NCI-H146 (cell line): ENCODE data around the gene CRYBB2.
"Not testable (repeated sequence)": the region's sequence is repeated elsewhere in the genome, so short reads cannot be mapped to it uniquely, and the experiment has no call there.

ENCODE experiments used
- DNase-seq: peaks from one replicate; lab custom pipeline; 2025; lab: John Stamatoyannopoulos, UW

The CRYBB2 gene

DNA sequence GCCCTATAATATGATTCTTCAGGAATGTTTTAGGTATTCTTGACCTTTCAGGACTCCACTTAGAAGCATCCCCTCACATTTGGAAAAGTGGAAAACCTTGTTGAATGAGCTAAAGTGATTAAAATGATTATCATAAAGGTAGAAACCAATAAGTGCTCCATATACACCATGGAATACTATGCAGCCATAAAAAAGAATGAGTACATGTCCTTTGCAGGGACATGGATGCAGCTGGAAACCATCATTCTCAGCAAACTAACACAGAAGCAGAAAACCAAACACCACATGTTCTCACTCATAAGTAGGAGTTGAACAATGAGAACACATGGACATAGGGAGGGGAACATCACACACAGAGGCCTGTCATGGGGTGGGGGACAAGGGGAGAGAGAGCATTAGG is 14.3 kb downstream of the CRYBB2 start:
- DNase-seq: not testable (repeated sequence)

GRCh38 chr22:25235547-25236290 is 16.3 kb downstream of the CRYBB2 start:
- peak; percentile 62 for DNase-seq

DNA sequence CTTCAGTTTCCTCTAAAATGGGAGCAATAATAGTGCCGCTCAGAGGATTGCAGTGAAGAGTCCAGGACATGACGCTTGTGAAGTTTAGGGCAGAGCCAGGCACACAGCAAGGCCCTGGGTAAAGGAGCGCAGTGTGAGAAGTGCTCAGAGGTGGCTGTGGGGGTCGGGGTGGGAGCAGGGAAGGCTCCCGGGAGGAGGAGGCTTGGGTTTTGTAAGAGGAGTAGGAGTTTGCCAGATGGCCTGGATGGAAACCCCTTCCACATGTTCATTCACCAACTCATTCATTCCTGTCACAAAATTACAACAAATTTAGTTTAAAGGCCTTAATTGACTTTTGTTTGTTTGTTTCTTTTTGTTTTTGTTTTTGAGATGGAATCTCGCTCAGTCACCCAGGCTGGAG is 17.0 kb downstream of the CRYBB2 start:
- DNase-seq: no peak

GRCh38 chr22:25237503-25237902 is 18.1 kb downstream of the CRYBB2 start:
- DNase-seq: no peak

- not testable (repeated sequence) for DNase-seq
These were observed 18.6 kb downstream of the CRYBB2 start for GRCh38 chr22:25238058-25238457.

GRCh38 chr22:25255169-25255568 is 35.7 kb downstream of the CRYBB2 start:
- not testable (repeated sequence) for DNase-seq

DNA sequence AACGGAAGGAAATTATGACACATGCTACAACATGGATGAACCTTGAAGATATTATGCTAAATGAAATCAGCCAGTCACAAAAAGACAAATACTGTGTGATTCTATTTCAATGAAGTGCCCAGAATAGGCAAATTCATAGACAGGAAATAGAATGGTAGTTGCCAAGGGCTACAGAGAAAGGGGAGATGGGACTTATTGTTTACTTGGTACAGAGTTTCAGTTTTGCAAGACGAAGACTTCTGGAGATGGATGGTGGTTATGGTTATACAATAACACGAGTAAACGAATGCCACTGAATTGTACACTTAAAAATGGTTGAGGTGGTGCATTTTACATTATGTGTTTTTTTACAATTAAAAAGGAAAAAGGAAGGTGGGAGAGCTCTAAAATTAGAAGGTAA is 48.1 kb downstream of the CRYBB2 start:
- DNase-seq: not testable (repeated sequence)

DNA sequence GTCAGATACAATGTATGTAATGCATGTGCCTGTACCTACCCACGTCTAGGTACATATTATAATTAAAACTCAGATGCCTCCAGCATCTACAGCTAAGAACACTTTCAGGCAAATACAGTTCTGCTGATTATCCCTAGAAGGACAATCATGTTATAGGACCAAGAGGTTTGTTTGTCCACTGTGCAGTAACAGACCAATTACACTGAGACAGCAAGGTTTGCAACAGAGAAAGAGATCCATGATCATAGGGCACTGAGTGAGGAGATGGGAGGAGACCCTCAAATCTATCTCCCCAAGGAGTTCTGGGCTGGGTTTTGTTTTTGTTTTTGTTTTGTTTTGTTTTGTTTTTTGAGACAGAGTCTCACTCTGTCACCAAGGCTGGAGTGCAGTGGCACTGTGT is 49.5 kb downstream of the CRYBB2 start:
- not testable (repeated sequence) for DNase-seq

- DNase-seq: not testable (repeated sequence)
These were observed 50.6 kb downstream of the CRYBB2 start for GRCh38 chr22:25270061-25270460.

DNA sequence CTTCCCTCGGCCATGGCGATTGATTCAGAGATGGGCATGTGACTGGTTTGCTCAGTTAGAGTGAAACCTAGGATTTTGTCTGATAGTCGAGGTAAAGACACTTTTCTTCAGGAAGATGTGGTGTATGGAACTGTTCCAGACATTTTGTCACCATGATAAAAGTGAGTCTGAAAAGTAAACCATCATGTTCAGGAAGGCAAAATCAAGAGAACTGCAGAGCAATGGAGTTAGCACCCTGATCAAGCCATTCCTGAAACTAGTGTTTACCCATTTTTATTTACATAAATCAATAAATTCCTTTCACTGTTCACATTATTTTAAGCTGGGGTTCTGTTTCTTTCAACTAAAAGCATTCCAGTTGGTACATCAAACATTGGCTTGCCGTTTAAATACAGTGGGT is 53.8 kb downstream of the CRYBB2 start:
- DNase-seq: not testable (repeated sequence)

DNA sequence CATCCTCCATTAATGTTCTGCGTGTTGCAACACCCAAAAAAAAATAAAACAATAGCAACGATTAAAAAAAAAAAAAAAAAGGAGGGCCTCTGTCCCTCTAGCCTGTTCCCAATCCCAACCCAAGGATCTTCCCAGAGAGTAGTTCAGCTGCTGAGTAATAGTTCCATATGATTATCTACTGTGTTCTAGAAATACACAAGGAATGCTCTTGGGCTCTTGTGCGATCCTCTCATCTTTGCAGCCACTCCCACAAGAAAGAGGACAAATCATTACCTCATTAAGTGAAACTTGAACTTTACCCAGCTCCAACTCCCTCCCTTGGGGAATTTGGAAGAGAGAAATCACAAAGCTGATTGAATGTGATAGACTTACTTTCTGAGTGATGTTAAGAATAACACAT is 54.5 kb downstream of the CRYBB2 start:
- not testable (repeated sequence) for DNase-seq

DNA sequence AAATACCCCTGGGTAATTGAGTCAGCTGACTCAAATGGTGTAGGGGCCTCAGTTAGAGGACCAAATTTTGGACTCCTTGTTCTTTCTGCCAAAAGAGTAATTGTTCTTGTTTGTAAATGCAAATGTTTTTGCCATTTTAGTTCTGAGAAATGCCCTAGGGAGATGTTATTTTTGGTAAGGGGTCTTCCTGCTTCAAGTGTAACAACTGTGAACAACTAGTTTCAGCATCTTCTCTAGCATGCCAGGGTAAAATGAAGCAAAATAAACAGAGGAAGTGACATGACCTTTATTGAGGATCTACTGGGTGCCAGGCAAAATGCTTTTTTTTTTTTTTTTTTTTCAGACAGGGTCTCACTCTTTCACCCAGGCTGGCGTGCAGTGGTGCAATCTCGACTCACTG is 60.7 kb downstream of the CRYBB2 start:
- DNase-seq: not testable (repeated sequence)
